Measurements from ENCODE around the gene IL22.

DNA sequence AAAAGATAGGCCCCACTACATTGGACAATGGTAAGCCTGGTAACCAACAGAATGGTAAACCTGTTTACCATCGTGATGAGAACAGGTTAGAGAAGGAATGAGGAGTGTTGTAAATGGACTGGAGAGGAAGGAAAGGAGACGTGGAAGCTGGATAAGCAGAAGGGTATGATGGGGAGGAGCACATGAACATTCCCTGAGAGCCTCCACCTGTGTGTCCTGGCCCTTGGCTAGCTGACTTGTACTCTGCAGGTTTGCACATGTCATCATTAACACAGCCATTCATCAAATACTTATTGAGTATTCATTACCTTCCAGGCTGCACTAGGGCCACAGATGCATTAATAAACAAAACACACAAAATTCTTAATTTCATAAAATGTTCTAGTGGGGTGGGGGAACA, 23.4 kb downstream of the IL22 start:
- TF ChIP-seq CTCF (conservative IDR thresholded peaks at IDR 0.05; ENCODE audit: low read length) (no peak), EZH2phosphoT487 (IDR thresholded peaks at IDR 0.05; ENCODE audit: borderline replicate concordance, low read depth, low read length) (no peak)
